Astrocyte (in vitro differentiated cells and primary cell): ENCODE data around the gene FCER1G.

Experiments used
- CTCF ChIP-seq: IDR thresholded peaks from 2 replicates; pipeline ENCODE4 v1.5.1; 2011; ENCODE audit warnings: low read depth, mild to moderate bottlenecking, inconsistent platforms, low read length, moderate library complexity; ENCODE audit not compliant: insufficient read depth
- EZH2 ChIP-seq: IDR thresholded peaks from 2 replicates; pipeline ENCODE4 v1.6.1; 2012; ENCODE audit warnings: mild to moderate bottlenecking, low read length, inconsistent platforms; ENCODE audit not compliant: insufficient read depth

GRCh38 chr1:161190962-161191521 lies 24.1 kb upstream of the FCER1G start:
- TF ChIP-seq EZH2 (no peak), CTCF (no peak)
